Mesenchymal stem cell (in vitro differentiated cells and primary cell): Measurements from ENCODE around the gene RBMS1.

ENCODE experiments used
- DNase-seq: peaks from one replicate; pipeline ENCODE4 v3.0.0-alpha.2; 2013
- H2AFZ ChIP-seq: one replicate; pipeline ENCODE4 v1.6.1; 2013; ENCODE audit warnings: low read depth, mild to moderate bottlenecking, control low read depth, inconsistent platforms, low read length, moderate library complexity
- H2AK5ac ChIP-seq: 2 replicates; pipeline ENCODE4 v1.6.1; 2013; ENCODE audit warnings: low read length, moderate library complexity, mild to moderate bottlenecking, inconsistent platforms; ENCODE audit not compliant: severe bottlenecking
- H2BK120ac ChIP-seq: one replicate; pipeline ENCODE4 v1.6.1; 2013; ENCODE audit warnings: low read depth, mild to moderate bottlenecking, inconsistent platforms, low read length, moderate library complexity
- H2BK12ac ChIP-seq, 2 experiments: one replicate each; pipeline ENCODE4 v1.6.1; 2013; ENCODE audit warnings: inconsistent platforms in 2 of 2, low read length in 2 of 2, mild to moderate bottlenecking in 2 of 2, moderate library complexity in 2 of 2, control low read depth in 1 of 2
- H2BK15ac ChIP-seq: one replicate; pipeline ENCODE4 v1.6.1; 2013; ENCODE audit warnings: mild to moderate bottlenecking, low read depth, inconsistent platforms; ENCODE audit not compliant: poor library complexity, severe bottlenecking
- H2BK5ac ChIP-seq: 2 replicates; pipeline ENCODE4 v1.6.1; 2013; ENCODE audit warnings: low read depth, mild to moderate bottlenecking, low read length, control low read depth, inconsistent platforms; ENCODE audit not compliant: poor library complexity, severe bottlenecking
- H3K14ac ChIP-seq, 2 experiments: one replicate each; pipeline ENCODE4 v1.6.1; 2013; ENCODE audit warnings: inconsistent platforms in 2 of 2, low read length in 2 of 2, control low read depth in 1 of 2, mild to moderate bottlenecking in 1 of 2, moderate library complexity in 1 of 2
- H3K18ac ChIP-seq, 2 experiments: one replicate each; pipeline ENCODE4 v1.6.1; 2013; ENCODE audit warnings: inconsistent platforms in 2 of 2, low read length in 2 of 2, control low read depth in 1 of 2, low read depth in 1 of 2, mild to moderate bottlenecking in 1 of 2
- H3K23ac ChIP-seq, 2 experiments: one replicate each; pipeline ENCODE4 v1.6.1; 2013; ENCODE audit warnings: inconsistent platforms in 2 of 2, low read length in 2 of 2, mild to moderate bottlenecking in 2 of 2, moderate library complexity in 2 of 2, control low read depth in 1 of 2
- H3K27ac ChIP-seq: 2 replicates; pipeline ENCODE4 v1.5.1; 2013; ENCODE audit warnings: mild to moderate bottlenecking, moderate library complexity, low read length, control low read depth, inconsistent platforms; ENCODE audit not compliant: poor library complexity, severe bottlenecking
- H3K27me3 ChIP-seq, 2 experiments: 2 replicates each; pipeline versions ENCODE4 v1.6.1 to v1.7.0; 2013; ENCODE audit warnings: low read length in 2 of 2, mild to moderate bottlenecking in 2 of 2, moderate library complexity in 2 of 2, control low read depth in 1 of 2, inconsistent platforms in 1 of 2; ENCODE audit not compliant: control insufficient read depth in 1 of 2, insufficient read depth in 1 of 2
- H3K36me3 ChIP-seq, 2 experiments: 2 replicates each; pipeline versions ENCODE4 v1.6.1 to v1.7.0; 2013; ENCODE audit warnings: low read length in 2 of 2, control low read depth in 1 of 2, inconsistent platforms in 1 of 2, low read depth in 1 of 2, mild to moderate bottlenecking in 1 of 2; ENCODE audit not compliant: insufficient read depth in 2 of 2, control insufficient read depth in 1 of 2
- H3K4ac ChIP-seq, 2 experiments: one replicate each; pipeline ENCODE4 v1.6.1; 2013; ENCODE audit warnings: inconsistent platforms in 2 of 2, low read length in 2 of 2, mild to moderate bottlenecking in 2 of 2, moderate library complexity in 2 of 2, control low read depth in 1 of 2, low read depth in 1 of 2
- H3K4me1 ChIP-seq: 2 replicates; pipeline ENCODE4 v1.6.1; 2013; ENCODE audit warnings: low read depth, low read length, control low read depth; ENCODE audit not compliant: control insufficient read depth, insufficient read depth
- H3K4me2 ChIP-seq: 2 replicates; pipeline ENCODE4 v1.6.1; 2013; ENCODE audit warnings: low read length, mild to moderate bottlenecking, inconsistent platforms; ENCODE audit not compliant: poor library complexity, severe bottlenecking
- H3K4me3 ChIP-seq, 2 experiments: 2 replicates each; pipeline versions ENCODE4 v1.5.1 to v1.7.0; 2013; ENCODE audit warnings: low read length in 2 of 2, mild to moderate bottlenecking in 2 of 2, control low read depth in 1 of 2, low read depth in 1 of 2; ENCODE audit not compliant: insufficient read depth in 1 of 2
- H3K79me1 ChIP-seq: replicated peaks from 2 replicates; pipeline ENCODE4 v1.6.1; 2013; ENCODE audit warnings: mild to moderate bottlenecking, control low read depth, low read length, inconsistent platforms; ENCODE audit not compliant: poor library complexity, severe bottlenecking
- H3K9ac ChIP-seq: 2 replicates; pipeline ENCODE4 v1.7.0; 2013; ENCODE audit warnings: mild to moderate bottlenecking, low read length, moderate library complexity
- H3K9me3 ChIP-seq: 2 replicates; pipeline ENCODE4 v1.7.0; 2013; ENCODE audit warnings: mild to moderate bottlenecking, low read length; ENCODE audit not compliant: control insufficient read depth
- H4K8ac ChIP-seq: one replicate; pipeline ENCODE4 v1.6.1; 2013; ENCODE audit warnings: inconsistent platforms, mild to moderate bottlenecking, low read length, moderate library complexity
- H4K91ac ChIP-seq: one replicate; pipeline ENCODE4 v1.6.1; 2013; ENCODE audit warnings: mild to moderate bottlenecking, low read length, inconsistent platforms
- WGBS: methylation state at CpG from one replicate; pipeline ENCODE4 v1.1.7; 2013; ENCODE audit warnings: mixed read lengths; 5-methylcytosine and 5-hydroxymethylcytosine counted together

The RBMS1 gene

DNA sequence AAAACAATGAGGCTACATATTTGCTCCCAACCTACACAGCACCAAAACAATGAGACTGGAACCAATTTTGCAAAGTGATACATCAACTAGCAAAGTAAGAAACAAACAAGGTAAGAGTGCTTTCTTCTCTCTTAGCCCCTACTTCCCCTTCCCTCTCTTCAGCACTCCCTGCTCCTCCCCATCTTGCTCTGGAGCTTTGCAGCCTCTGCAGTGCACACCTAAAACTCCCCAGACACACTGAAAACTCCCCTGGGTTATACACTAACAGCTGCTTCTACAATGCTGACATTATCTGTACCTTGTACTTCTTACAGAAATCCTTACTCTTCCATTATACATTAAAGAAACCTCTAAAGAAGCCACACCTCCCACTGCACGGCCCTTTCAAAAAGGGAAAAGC, 93.7 kb downstream of the RBMS1 start:
- Histone ChIP-seq H3K23ac (no peak overlapping the region), H3K4ac (no peak overlapping the region), H2BK12ac (no peak overlapping the region)

DNA sequence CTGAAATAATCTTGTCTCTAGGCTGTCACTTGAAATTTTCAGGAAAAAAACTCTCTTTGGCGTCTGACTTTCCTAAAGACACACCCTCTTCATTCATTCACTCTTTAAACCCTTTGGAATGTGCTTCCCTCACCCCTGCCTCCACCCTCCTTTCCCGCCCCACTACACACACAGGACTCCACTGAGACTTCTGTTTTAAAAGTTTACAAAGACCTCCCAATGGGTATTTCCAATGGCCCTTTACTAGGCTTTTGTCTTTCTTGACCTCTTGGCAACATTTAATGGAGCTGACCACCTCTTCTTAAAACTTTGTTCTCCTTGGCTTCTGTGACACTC, 96.1 kb downstream of the RBMS1 start:
- Histone ChIP-seq H3K9me3 (no peaks in the 10 kb centered on the region), H3K14ac (no peak overlapping the region), H3K79me1 (peaks cover 1% of the 10 kb centered on the region), H3K4me1 (peaks cover 4% of the 10 kb centered on the region), H4K8ac (no peak overlapping the region), H2AK5ac (no peak overlapping the region), H4K91ac (no peak overlapping the region), H3K36me3 (peaks cover 3 to 21% of the 10 kb centered on the region in 2 experiments), H2AFZ (no peak overlapping the region), H2BK15ac (no peak overlapping the region), H3K9ac (peak overlapping the region; percentile 86), H3K23ac (no peak overlapping the region), H3K18ac (no peak overlapping the region), H2BK5ac (no peak overlapping the region), H3K4ac (no peak overlapping the region), H3K27me3 (no peaks in the 10 kb centered on the region), H2BK120ac (peak overlapping the region; percentile 49), H3K4me2 (no peak overlapping the region), H3K27ac (peak overlapping the region; percentile 59), H3K4me3 (peak overlapping the region in 1 of 2 experiments; percentile 64), H2BK12ac (no peak overlapping the region)
- 2% methylated on average over 2 of the region's 2 CpGs for WGBS
- no peak for DNase-seq

More for the DNA sequence above, 93.7 kb downstream of the RBMS1 start:
- no peak overlapping the region for H2BK120ac ChIP-seq
- no peak overlapping the region for H2BK5ac ChIP-seq
- no peak overlapping the region for H4K8ac ChIP-seq
- H3K9me3 ChIP-seq = no peaks in the 10 kb centered on the region
- H3K79me1 ChIP-seq = peaks cover 1% of the 10 kb centered on the region
- H3K4me2 ChIP-seq = no peak overlapping the region
- no peak overlapping the region for H2AK5ac ChIP-seq
- H3K18ac ChIP-seq = no peak overlapping the region
- peaks cover 0 to 24% of the 10 kb centered on the region in 2 experiments for H3K36me3 ChIP-seq
- H3K9ac ChIP-seq = peak overlapping the region; percentile 98
- H3K14ac ChIP-seq = no peak overlapping the region
- WGBS = no CpG with 5 or more reads among the region's 1 CpG
- H3K4me1 ChIP-seq = peaks cover 5% of the 10 kb centered on the region
- H3K27me3 ChIP-seq = no peaks in the 10 kb centered on the region
- peak overlapping the region in 1 of 2 experiments; percentile 44 for H3K4me3 ChIP-seq
- no peak overlapping the region for H4K91ac ChIP-seq
- no peak for DNase-seq
- H2AFZ ChIP-seq = no peak overlapping the region
- no peak overlapping the region for H2BK15ac ChIP-seq
- H3K27ac ChIP-seq = no peak overlapping the region

DNA sequence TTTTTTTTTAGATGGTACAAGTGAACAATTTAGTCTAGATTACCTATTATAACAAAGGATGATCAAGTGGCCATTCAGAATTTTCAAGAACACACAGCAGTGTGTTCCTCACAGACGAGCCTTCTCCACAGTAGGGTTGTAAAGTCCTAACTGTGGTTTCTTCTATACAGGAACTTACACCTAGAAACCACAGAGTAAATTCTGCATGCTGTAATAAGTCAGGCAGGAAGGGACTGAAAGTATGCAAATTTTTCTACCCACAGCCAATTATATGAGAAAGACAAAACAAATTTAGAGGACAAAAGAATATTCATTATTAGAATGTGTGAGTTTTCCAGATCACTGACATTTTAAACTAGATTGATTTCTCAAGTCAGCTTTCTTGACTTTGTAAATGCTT, 99.5 kb downstream of the RBMS1 start:
- no peak overlapping the region for H2BK5ac ChIP-seq
- peak overlapping the region; percentile 43 for H3K9ac ChIP-seq
- no peak overlapping the region for H2AFZ ChIP-seq
- H3K27me3 ChIP-seq = no peaks in the 10 kb centered on the region
- no peak overlapping the region for H3K23ac ChIP-seq
- no peaks in the 10 kb centered on the region for H3K9me3 ChIP-seq
- no peak overlapping the region for H3K4me2 ChIP-seq
- H3K4me1 ChIP-seq = peaks cover 6% of the 10 kb centered on the region
- no peak overlapping the region for H2BK12ac ChIP-seq
- H4K91ac ChIP-seq = no peak overlapping the region
- no peak overlapping the region for H3K4ac ChIP-seq
- H2BK15ac ChIP-seq = no peak overlapping the region
- H3K18ac ChIP-seq = no peak overlapping the region
- peaks cover 3 to 36% of the 10 kb centered on the region in 2 experiments for H3K36me3 ChIP-seq
- DNase-seq = no peak
- no peak overlapping the region for H4K8ac ChIP-seq
- peaks cover 1% of the 10 kb centered on the region for H3K79me1 ChIP-seq
- no peak overlapping the region for H2BK120ac ChIP-seq
- H3K4me3 ChIP-seq = no peak overlapping the region
- whole genome bisulfite sequencing = no CpG with 5 or more reads among the region's 1 CpG
- H3K27ac ChIP-seq = peak overlapping the region; percentile 3
- no peak overlapping the region for H3K14ac ChIP-seq
- H2AK5ac ChIP-seq = no peak overlapping the region

DNA sequence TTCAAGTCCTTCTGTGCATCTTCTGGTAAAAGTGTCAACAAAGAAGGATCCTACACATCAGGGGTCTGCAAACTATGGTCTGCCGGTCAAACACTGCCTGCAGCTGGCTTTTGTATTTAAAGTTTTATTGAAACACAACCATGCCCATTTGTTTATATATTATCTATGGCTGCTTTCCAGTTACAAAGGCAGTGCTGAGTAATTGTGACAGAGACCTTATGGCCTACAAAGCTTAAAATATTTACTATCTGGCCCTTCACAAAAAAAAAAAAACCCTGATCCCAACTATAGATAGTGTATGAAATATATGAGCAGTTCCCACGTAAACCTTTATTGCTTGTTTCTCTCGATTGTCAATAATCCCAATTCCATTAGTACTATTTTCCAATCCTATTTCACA, 101.4 kb downstream of the RBMS1 start:
- no peak overlapping the region for H3K4me2 ChIP-seq
- no peak overlapping the region for H3K14ac ChIP-seq
- H3K4ac ChIP-seq = no peak overlapping the region
- no peak overlapping the region for H2AK5ac ChIP-seq
- H3K18ac ChIP-seq = peak overlapping the region in 1 of 2 experiments; percentile 62
- H4K8ac ChIP-seq = no peak overlapping the region
- no peak for DNase-seq
- H3K27me3 ChIP-seq = no peaks in the 10 kb centered on the region
- H2BK15ac ChIP-seq = no peak overlapping the region
- H2BK12ac ChIP-seq = no peak overlapping the region
- H3K23ac ChIP-seq = no peak overlapping the region
- H2BK5ac ChIP-seq = no peak overlapping the region
- no peak overlapping the region for H2BK120ac ChIP-seq
- peaks cover 19% of the 10 kb centered on the region for H3K4me1 ChIP-seq
- no peak overlapping the region for H2AFZ ChIP-seq
- no peak overlapping the region for H3K4me3 ChIP-seq
- H4K91ac ChIP-seq = no peak overlapping the region
- no peaks in the 10 kb centered on the region for H3K9me3 ChIP-seq
- H3K79me1 ChIP-seq = peaks cover 4% of the 10 kb centered on the region
- H3K9ac ChIP-seq = no peak overlapping the region
- WGBS = no CpG with 5 or more reads among the region's 3 CpGs
- H3K27ac ChIP-seq = no peak overlapping the region
- H3K36me3 ChIP-seq = peaks cover 3 to 33% of the 10 kb centered on the region in 2 experiments
